Activated CD8-positive, alpha-beta memory T cell treated with anti-CD3 and anti-CD28 coated beads for 24 hours (primary cell): Measurements from ENCODE around the gene TMTC3.
"Not testable (repeated sequence)": the region's sequence is repeated elsewhere in the genome, so short reads cannot be mapped to it uniquely, and the experiment has no call there.

ENCODE experiments used
- DNase-seq: peaks from one replicate; pipeline ENCODE4 v3.0.0-alpha.2; 2020

Gene TMTC3

GRCh38 chr12:88141774-88142609 is at the start of gene TMTC3, which contains the start of gene CEP290:
TSS of gene TMTC3 (plus strand) at chr12:88142307. CDS start at chr12:88148316, 6,009 bp downstream.
TSS of gene CEP290 (minus strand) at chr12:88142088. CDS start at chr12:88141307, 781 bp downstream.
- peak; percentile 94 for DNase-seq

- no peak for DNase-seq
Observed at GRCh38 chr12:88092771-88093170, 49.3 kb upstream of the TMTC3 start.

GRCh38 chr12:88093573-88093972 is 48.5 kb upstream of the TMTC3 start:
- DNase-seq: no peak

GRCh38 chr12:88108021-88108420 is 34.1 kb upstream of the TMTC3 start:
- DNase-seq: no peak

GRCh38 chr12:88111074-88111652 is 30.9 kb upstream of the TMTC3 start:
- DNase-seq: no peak

GRCh38 chr12:88113871-88114270 is 28.2 kb upstream of the TMTC3 start:
- no peak for DNase-seq

- no peak for DNase-seq
Observed at GRCh38 chr12:88122666-88123065, 19.4 kb upstream of the TMTC3 start.

GRCh38 chr12:88127099-88127498 is 15.0 kb upstream of the TMTC3 start:
- DNase-seq: no peak

- DNase-seq: no peak
Observed at GRCh38 chr12:88127855-88128254, 14.3 kb upstream of the TMTC3 start.

- no peak for DNase-seq
Observed at GRCh38 chr12:88132392-88132791, 9.7 kb upstream of the TMTC3 start.

GRCh38 chr12:88133181-88133580 is 8.9 kb upstream of the TMTC3 start:
- not testable (repeated sequence) for DNase-seq

GRCh38 chr12:88139711-88140110 is 2.4 kb upstream of the TMTC3 start:
- not testable (repeated sequence) for DNase-seq

GRCh38 chr12:88141425-88141773 is 708 bp upstream of the TMTC3 start:
- no peak for DNase-seq

- DNase-seq: no peak
Observed at GRCh38 chr12:88142610-88142991, 494 bp downstream of the TMTC3 start.

GRCh38 chr12:88144037-88144436 is 1.9 kb downstream of the TMTC3 start:
- no peak for DNase-seq

- no peak for DNase-seq
Observed at GRCh38 chr12:88144546-88145468, 2.7 kb downstream of the TMTC3 start.

- DNase-seq: no peak
Observed at GRCh38 chr12:88145567-88146505, 3.7 kb downstream of the TMTC3 start.

GRCh38 chr12:88150063-88150462 is 8.0 kb downstream of the TMTC3 start:
- no peak for DNase-seq

- no peak for DNase-seq
Observed at GRCh38 chr12:88153959-88154358, 11.9 kb downstream of the TMTC3 start.

- no peak for DNase-seq
Observed at GRCh38 chr12:88156075-88156654, 14.1 kb downstream of the TMTC3 start.

- no peak for DNase-seq
Observed at GRCh38 chr12:88163371-88163770, 21.3 kb downstream of the TMTC3 start.

- DNase-seq: no peak
Observed at GRCh38 chr12:88166179-88166578, 24.1 kb downstream of the TMTC3 start.
